ENCODE data around the gene COMMD7. TPM values are rescaled to one million over a fixed set of nuclear protein-coding genes. Genes with fewer than 3 reads are reported as not detected.

COMMD7 gene
- total RNA-seq, 2 experiments from 2014 or later: 38.1 to 39.6 TPM

- ChIA-PET CTCF (interaction anchor here (1.7 to 3.6 kb wide), 2 partner anchors 95 to 97 kb away, joined by 7 to 26 read pairs; no protein-coding TSS in a partner anchor), POLR2A (interaction anchor here (1.2 kb wide), 1 partner anchor 97 kb away, joined by 3 read pairs; no protein-coding TSS in a partner anchor)
- Mint-ChIP-seq H3K9me3 (no peaks in the 10 kb centered on the region), H3K27me3 (no peaks in the 10 kb centered on the region), H3K4me3 (no peak overlapping the region), H3K27ac (no peak overlapping the region), H3K36me3 (no peaks in the 10 kb centered on the region), H3K4me1 (ENCODE audit: low read depth) (peaks cover 2% of the 10 kb centered on the region)
- peak; percentile 25 for DNase-seq
- intact Hi-C loops (cut with micrococcal nuclease): no loop called here
Measured at GRCh38 chr20:32681175-32682084, 61.8 kb downstream of the COMMD7 start.

- Mint-ChIP-seq H3K36me3 (no peaks in the 10 kb centered on the region), H3K4me3 (no peak overlapping the region), H3K4me1 (ENCODE audit: low read depth) (peaks cover 2% of the 10 kb centered on the region), H3K9me3 (no peaks in the 10 kb centered on the region), H3K27me3 (no peaks in the 10 kb centered on the region), H3K27ac (no peak overlapping the region)
- CTCF ChIA-PET: interaction anchor here (1.7 to 3.6 kb wide), 2 partner anchors 96 to 98 kb away, joined by 7 to 26 read pairs; no protein-coding TSS in a partner anchor
- intact Hi-C loops (cut with micrococcal nuclease): no loop called here
- POLR2A ChIA-PET: interaction anchor here (1.2 kb wide), 1 partner anchor 98 kb away, joined by 3 read pairs; no protein-coding TSS in a partner anchor
- DNase-seq: no peak
Measured at GRCh38 chr20:32680544-32681174, 62.6 kb downstream of the COMMD7 start.

GRCh38 chr20:32678948-32679347, 64.3 kb downstream of the COMMD7 start:
- H3K36me3 Mint-ChIP-seq: no peaks in the 10 kb centered on the region
- H3K27ac Mint-ChIP-seq: no peak overlapping the region
- intact Hi-C loops (cut with micrococcal nuclease): no loop called here
- DNase-seq: no peak
- POLR2A ChIA-PET: no interaction called here
- no peaks in the 10 kb centered on the region for H3K9me3 Mint-ChIP-seq
- CTCF ChIA-PET: interaction anchor here (1.3 kb wide), 1 partner anchor 99 kb away, joined by 7 read pairs; no protein-coding TSS in a partner anchor
- no peak overlapping the region for H3K4me3 Mint-ChIP-seq
- H3K4me1 Mint-ChIP-seq (ENCODE audit: low read depth): peaks cover 2% of the 10 kb centered on the region
- H3K27me3 Mint-ChIP-seq: no peaks in the 10 kb centered on the region

- POLR2A ChIA-PET: no interaction called here
- H3K36me3 Mint-ChIP-seq: no peaks in the 10 kb centered on the region
Measured at GRCh38 chr20:32675223-32675975, 67.9 kb downstream of the COMMD7 start.

GRCh38 chr20:32674362-32674789, 68.9 kb downstream of the COMMD7 start:
- CTCF ChIA-PET: interaction anchor here (1.1 to 8.1 kb wide), 15 partner anchors 13 to 613 kb away, joined by 3 to 330 read pairs (median 5); partner anchors contain the start of genes COMMD7 and DNMT3B
- Mint-ChIP-seq H3K27me3 (peaks cover 1% of the 10 kb centered on the region), H3K36me3 (no peaks in the 10 kb centered on the region), H3K9me3 (no peaks in the 10 kb centered on the region), H3K27ac (no peak overlapping the region), H3K4me3 (no peak overlapping the region), H3K4me1 (ENCODE audit: low read depth) (peaks cover 9% of the 10 kb centered on the region)
- DNase-seq: peak; percentile 80
- intact Hi-C loops (cut with micrococcal nuclease): loop anchor here (1.0 to 5.0 kb wide), 2 partner anchors 63 to 104 kb away; no protein-coding TSS in a partner anchor
- POLR2A ChIA-PET: interaction anchor here (1.5 kb wide), 1 partner anchor 104 kb away, joined by 4 read pairs; no protein-coding TSS in a partner anchor

More at GRCh38 chr20:32675223-32675975, 67.9 kb downstream of the COMMD7 start:
- Mint-ChIP-seq H3K4me3 (no peak overlapping the region), H3K27me3 (peaks cover 1% of the 10 kb centered on the region), H3K27ac (no peak overlapping the region), H3K4me1 (ENCODE audit: low read depth) (peaks cover 9% of the 10 kb centered on the region), H3K9me3 (no peaks in the 10 kb centered on the region)
- no peak for DNase-seq
- intact Hi-C loops (cut with micrococcal nuclease): no loop called here
- CTCF ChIA-PET: interaction anchor here (2.1 to 8.1 kb wide), 4 partner anchors 88 to 153 kb away, joined by 8 to 330 read pairs (median 21); partner anchors contain the start of gene DNMT3B

GRCh38 chr20:32672982-32673851, 70.0 kb downstream of the COMMD7 start:
- no peak overlapping the region for H3K4me3 Mint-ChIP-seq
- H3K27ac Mint-ChIP-seq: no peak overlapping the region
- ChIA-PET POLR2A (interaction anchor here (1.5 kb wide), 1 partner anchor 105 kb away, joined by 4 read pairs; no protein-coding TSS in a partner anchor), CTCF (interaction anchor here (0.8 to 8.1 kb wide), 19 partner anchors 11 to 614 kb away, joined by 3 to 330 read pairs (median 4); partner anchors contain the start of genes COMMD7 and DNMT3B)
- intact Hi-C loops (cut with micrococcal nuclease): loop anchor here (5.0 kb wide), 1 partner anchor 64 kb away; no protein-coding TSS in a partner anchor
- DNase-seq: peak; percentile 31
- H3K27me3 Mint-ChIP-seq: peaks cover 1% of the 10 kb centered on the region
- no peaks in the 10 kb centered on the region for H3K9me3 Mint-ChIP-seq
- H3K36me3 Mint-ChIP-seq: no peaks in the 10 kb centered on the region
- H3K4me1 Mint-ChIP-seq (ENCODE audit: low read depth): peaks cover 9% of the 10 kb centered on the region

GRCh38 chr20:32672394-32672981, 70.8 kb downstream of the COMMD7 start:
- ChIA-PET CTCF (interaction anchor here (1.0 to 8.1 kb wide), 8 partner anchors 20 to 151 kb away, joined by 4 to 330 read pairs (median 9); partner anchors contain the start of gene DNMT3B), POLR2A (no interaction called here)
- Mint-ChIP-seq H3K27ac (no peak overlapping the region), H3K4me3 (no peak overlapping the region), H3K36me3 (no peaks in the 10 kb centered on the region), H3K27me3 (peaks cover 1% of the 10 kb centered on the region), H3K9me3 (no peaks in the 10 kb centered on the region), H3K4me1 (ENCODE audit: low read depth) (peaks cover 9% of the 10 kb centered on the region)
- DNase-seq: no peak
- intact Hi-C loops (cut with micrococcal nuclease): loop anchor here (5.0 kb wide), 1 partner anchor 65 kb away; no protein-coding TSS in a partner anchor

GRCh38 chr20:32670773-32671455, 72.4 kb downstream of the COMMD7 start:
- ChIA-PET CTCF (interaction anchor here (8.1 kb wide), 1 partner anchor 107 kb away, joined by 330 read pairs; no protein-coding TSS in a partner anchor), POLR2A (no interaction called here)
- no peak for DNase-seq
- Mint-ChIP-seq H3K36me3 (no peaks in the 10 kb centered on the region), H3K27me3 (peaks cover 1% of the 10 kb centered on the region), H3K4me1 (ENCODE audit: low read depth) (peaks cover 9% of the 10 kb centered on the region), H3K27ac (no peak overlapping the region), H3K4me3 (no peak overlapping the region), H3K9me3 (no peaks in the 10 kb centered on the region)
- intact Hi-C loops (cut with micrococcal nuclease): loop anchor here (5.0 kb wide), 1 partner anchor 66 kb away; no protein-coding TSS in a partner anchor

GRCh38 chr20:32667027-32667426, 76.2 kb downstream of the COMMD7 start:
- Mint-ChIP-seq H3K36me3 (no peaks in the 10 kb centered on the region), H3K27me3 (peaks cover 1% of the 10 kb centered on the region), H3K4me3 (no peak overlapping the region), H3K9me3 (no peaks in the 10 kb centered on the region), H3K4me1 (ENCODE audit: low read depth) (no peaks in the 10 kb centered on the region), H3K27ac (no peak overlapping the region)
- CTCF ChIA-PET: interaction anchor here (1.8 kb wide), 2 partner anchors 14 to 111 kb away, joined by 5 to 13 read pairs; no protein-coding TSS in a partner anchor
- intact Hi-C loops (cut with micrococcal nuclease): no loop called here
- DNase-seq: no peak
- POLR2A ChIA-PET: no interaction called here

Measured in activated CD4-positive, alpha-beta memory T cell treated with anti-CD3 and anti-CD28 coated beads for 36 hours (primary cell).